ENCODE measurements around the gene FMOD.

GRCh38 chr1:203379825-203380224 lies 28.9 kb upstream of the FMOD start:
- TF ChIP-seq CTCF (conservative IDR thresholded peaks at IDR 0.05) (no peak), EZH2 (IDR thresholded peaks at IDR 0.05; ENCODE audit: low read depth) (no peak)

All from PC-9 (cell line).